ENCODE results near the gene KIDINS220.
A peak's percentile ranks its signal among the peaks of the same experiment; 100 is the strongest.

Gene KIDINS220

GRCh38 chr2:8805278-8806210 lies 31.9 kb downstream of the KIDINS220 start:
- no peak for DNase-seq (ENCODE audit: low read depth in 2 of 2)

GRCh38 chr2:8803658-8804379 lies 33.6 kb downstream of the KIDINS220 start:
- DNase-seq (ENCODE audit: low read depth in 2 of 2), result peak; percentile 3 to 12

- no peak for DNase-seq (ENCODE audit: low read depth in 2 of 2)
Observed at GRCh38 chr2:8802741-8803140, 34.7 kb downstream of the KIDINS220 start.

GRCh38 chr2:8800821-8801220 lies 36.6 kb downstream of the KIDINS220 start:
- DNase-seq (ENCODE audit: low read depth in 2 of 2), result no peak

GRCh38 chr2:8800218-8800617 lies 37.2 kb downstream of the KIDINS220 start:
- DNase-seq (ENCODE audit: low read depth in 2 of 2), result no peak

GRCh38 chr2:8799004-8799403 lies 38.4 kb downstream of the KIDINS220 start:
- DNase-seq (ENCODE audit: low read depth in 2 of 2), result no peak

GRCh38 chr2:8798393-8798792 lies 39.0 kb downstream of the KIDINS220 start:
- no peak for DNase-seq (ENCODE audit: low read depth in 2 of 2)

- no peak for DNase-seq (ENCODE audit: low read depth in 2 of 2)
Observed at GRCh38 chr2:8797682-8798081, 39.7 kb downstream of the KIDINS220 start.

GRCh38 chr2:8796878-8797550 lies 40.4 kb downstream of the KIDINS220 start:
- DNase-seq (ENCODE audit: low read depth in 2 of 2), result no peak

GRCh38 chr2:8796315-8796848 lies 41.0 kb downstream of the KIDINS220 start:
- DNase-seq (ENCODE audit: low read depth in 2 of 2), result no peak

GRCh38 chr2:8794923-8795825 lies 42.2 kb downstream of the KIDINS220 start:
- DNase-seq (ENCODE audit: low read depth in 2 of 2), result no peak

GRCh38 chr2:8790739-8791162 lies 46.7 kb downstream of the KIDINS220 start:
- DNase-seq (ENCODE audit: low read depth in 2 of 2), result no peak

- no peak for DNase-seq (ENCODE audit: low read depth in 2 of 2)
Observed at GRCh38 chr2:8786463-8786862, 51.0 kb downstream of the KIDINS220 start.

GRCh38 chr2:8779795-8780671 lies 57.4 kb downstream of the KIDINS220 start:
- DNase-seq (ENCODE audit: low read depth in 2 of 2), result no peak

GRCh38 chr2:8774371-8774770 lies 63.0 kb downstream of the KIDINS220 start:
- no peak for DNase-seq (ENCODE audit: low read depth in 2 of 2)

GRCh38 chr2:8767324-8767723 lies 70.1 kb downstream of the KIDINS220 start:
- no peak for DNase-seq (ENCODE audit: low read depth in 2 of 2)

- no peak for DNase-seq (ENCODE audit: low read depth in 2 of 2)
Observed at GRCh38 chr2:8761529-8762164, 75.8 kb downstream of the KIDINS220 start.

GRCh38 chr2:8756716-8757115 lies 80.7 kb downstream of the KIDINS220 start:
- DNase-seq (ENCODE audit: low read depth in 2 of 2), result no peak

GRCh38 chr2:8756230-8756629 lies 81.2 kb downstream of the KIDINS220 start:
- no peak for DNase-seq (ENCODE audit: low read depth in 2 of 2)
